SU-DHL-6 (cell line): ENCODE results near the gene NEUROG1.

Source experiments
- EZH2phosphoT487 ChIP-seq: fragments of 200-600 bp; sonication (generic), shearing (Covaris generic); conservative IDR thresholded peaks from 2 replicates; pipeline ENCODE4 v1.6.1; 2018; ENCODE audit warnings: mild to moderate bottlenecking, antibody characterized with exemption, low read length, moderate library complexity, mixed read lengths
- TF ChIP-seq, protein P1 (sequence below): fragments of 200-600 bp; sonication (generic); IDR thresholded peaks from one replicate; pipeline ENCODE4 v1.5.1; 2017; ENCODE audit warnings: antibody characterized with exemption, mild to moderate bottlenecking, low read length, moderate library complexity; ENCODE audit not compliant: insufficient read depth, poor library complexity, severe bottlenecking

GRCh38 chr5:135487037-135487395 is 48.7 kb downstream of the NEUROG1 start:
- TF ChIP-seq, protein P1, sequence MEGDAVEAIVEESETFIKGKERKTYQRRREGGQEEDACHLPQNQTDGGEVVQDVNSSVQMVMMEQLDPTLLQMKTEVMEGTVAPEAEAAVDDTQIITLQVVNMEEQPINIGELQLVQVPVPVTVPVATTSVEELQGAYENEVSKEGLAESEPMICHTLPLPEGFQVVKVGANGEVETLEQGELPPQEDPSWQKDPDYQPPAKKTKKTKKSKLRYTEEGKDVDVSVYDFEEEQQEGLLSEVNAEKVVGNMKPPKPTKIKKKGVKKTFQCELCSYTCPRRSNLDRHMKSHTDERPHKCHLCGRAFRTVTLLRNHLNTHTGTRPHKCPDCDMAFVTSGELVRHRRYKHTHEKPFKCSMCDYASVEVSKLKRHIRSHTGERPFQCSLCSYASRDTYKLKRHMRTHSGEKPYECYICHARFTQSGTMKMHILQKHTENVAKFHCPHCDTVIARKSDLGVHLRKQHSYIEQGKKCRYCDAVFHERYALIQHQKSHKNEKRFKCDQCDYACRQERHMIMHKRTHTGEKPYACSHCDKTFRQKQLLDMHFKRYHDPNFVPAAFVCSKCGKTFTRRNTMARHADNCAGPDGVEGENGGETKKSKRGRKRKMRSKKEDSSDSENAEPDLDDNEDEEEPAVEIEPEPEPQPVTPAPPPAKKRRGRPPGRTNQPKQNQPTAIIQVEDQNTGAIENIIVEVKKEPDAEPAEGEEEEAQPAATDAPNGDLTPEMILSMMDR: no peak
- no peak for TF ChIP-seq EZH2phosphoT487
